Gastrocnemius medialis (tissue), 4 donors: Measurements from ENCODE around the gene KRT8.

Experiments used
- CTCF ChIP-seq, 5 experiments: fragments of 450-650 bp in 3 of 5; fragments of 200-600 bp in 2 of 5; sonication (generic) in 2 of 5; IDR thresholded peaks in 4 of 5; conservative IDR thresholded peaks in 1 of 5; 1 replicate in 4 of 5; 2 replicates in 1 of 5; pipeline ENCODE4 v1.5.1; 2016 to 2019; ENCODE audit warnings: antibody characterized with exemption in 5 of 5, mild to moderate bottlenecking in 3 of 5, moderate library complexity in 3 of 5
- POLR2A ChIP-seq, 2 donors: fragments of 450-650 bp; IDR thresholded peaks; one replicate each; pipeline ENCODE4 v1.6.1; 2017; ENCODE audit warnings: antibody characterized with exemption in 2 of 2, mild to moderate bottlenecking in 2 of 2, moderate library complexity in 2 of 2

- TF ChIP-seq CTCF (IDR thresholded peaks at IDR 0.05 in 4 of 5, conservative IDR thresholded peaks at IDR 0.05 in 1 of 5) (no peak), POLR2A (IDR thresholded peaks at IDR 0.05) (no peak)
Observed at GRCh38 chr12:52901715-52902541, 2.9 kb downstream of the KRT8 start.
